DND-41 (cell line): ENCODE results near the gene ABCC10.

ENCODE experiments used
- ATAC-seq: fragments of 200-7000 bp; cut with Tn5 transposase; 3 replicates; pipeline ENCODE4 v1.9.1; 2021; ENCODE audit warnings: low read depth; ENCODE audit not compliant: insufficient read depth
- DNase-seq: peaks from one replicate; pipeline ENCODE4 v3.0.0-alpha.2; 2020
- H2AFZ ChIP-seq: 2 replicates; pipeline ENCODE4 v1.6.0; 2012; ENCODE audit warnings: low read depth, low read length
- H3K27ac ChIP-seq: 2 replicates; pipeline ENCODE4 v1.5.1; 2012; ENCODE audit warnings: low read length, inconsistent platforms
- H3K27me3 ChIP-seq: fragments of 200-600 bp; sonication (generic); 2 replicates; pipeline ENCODE4 v1.6.0; 2012; ENCODE audit warnings: low read length, mild to moderate bottlenecking, inconsistent platforms; ENCODE audit not compliant: insufficient read depth, poor library complexity
- H3K36me3 ChIP-seq: 2 replicates; pipeline ENCODE4 v1.5.1; 2012; ENCODE audit warnings: low read length, inconsistent platforms; ENCODE audit not compliant: insufficient read depth
- H3K4me1 ChIP-seq: 2 replicates; pipeline ENCODE4 v1.5.1; 2012; ENCODE audit warnings: mild to moderate bottlenecking, low read length; ENCODE audit not compliant: insufficient read depth
- H3K4me2 ChIP-seq: 2 replicates; pipeline ENCODE4 v1.6.0; 2012; ENCODE audit warnings: mild to moderate bottlenecking, moderate library complexity, low read length, inconsistent platforms; ENCODE audit not compliant: insufficient read depth
- H3K4me3 ChIP-seq, 2 experiments: fragments of 200-600 bp in 1 of 2; shearing (Covaris generic) in 1 of 2; 2 replicates each; pipeline ENCODE4 v1.5.1; 2012 to 2016; ENCODE audit warnings: inconsistent platforms in 2 of 2, low read length in 2 of 2, mild to moderate bottlenecking in 2 of 2, low read depth in 1 of 2, moderate library complexity in 1 of 2
- H3K79me2 ChIP-seq: 2 replicates; pipeline ENCODE4 v1.6.0; 2012; ENCODE audit warnings: low read length, inconsistent platforms; ENCODE audit not compliant: insufficient read depth
- H3K9ac ChIP-seq: 2 replicates; pipeline ENCODE4 v1.6.0; 2012; ENCODE audit warnings: low read depth, mild to moderate bottlenecking, inconsistent platforms, low read length, moderate library complexity
- H3K9me3 ChIP-seq: 2 replicates; pipeline ENCODE4 v1.5.1; 2012; ENCODE audit warnings: low read length, moderate library complexity, mild to moderate bottlenecking, inconsistent platforms; ENCODE audit not compliant: insufficient read depth, severe bottlenecking
- H4K20me1 ChIP-seq: 2 replicates; pipeline ENCODE4 v1.6.0; 2012; ENCODE audit warnings: low read length; ENCODE audit not compliant: insufficient read depth
- CTCF ChIP-seq: IDR thresholded peaks from 2 replicates; pipeline ENCODE4 v1.5.1; 2012; ENCODE audit warnings: borderline replicate concordance, low read length, moderate library complexity, mild to moderate bottlenecking; ENCODE audit not compliant: poor library complexity, severe bottlenecking; ENCODE audit errors: extremely low read depth
- EZH2 ChIP-seq: IDR thresholded peaks from 3 replicates; pipeline ENCODE4 v1.6.1; 2012; ENCODE audit warnings: borderline replicate concordance, low read depth, mild to moderate bottlenecking, moderate library complexity, low read length, inconsistent platforms; ENCODE audit not compliant: severe bottlenecking

ABCC10 gene

GRCh38 chr6:43451939-43452338 lies 24.6 kb downstream of the ABCC10 start:
- TF ChIP-seq CTCF, result no peak
- no peak for TF ChIP-seq EZH2
- Histone ChIP-seq H3K9me3 (no peaks in the 10 kb centered on the region), H2AFZ (no peak overlapping the region), H3K27ac (no peak overlapping the region), H3K36me3 (peaks cover 48% of the 10 kb centered on the region), H3K27me3 (peaks cover 3% of the 10 kb centered on the region), H3K9ac (no peak overlapping the region), H3K4me1 (no peaks in the 10 kb centered on the region), H3K4me2 (no peak overlapping the region), H4K20me1 (no peaks in the 10 kb centered on the region; the same call in 1 of the 2 replicates), H3K79me2 (no peaks in the 10 kb centered on the region), H3K4me3 (no peak overlapping the region)
- no peak for ATAC-seq
- DNase-seq, result no peak

GRCh38 chr6:43452896-43453295 lies 25.6 kb downstream of the ABCC10 start:
- no peak overlapping the region for H3K4me3 ChIP-seq
- TF ChIP-seq EZH2 (no peak), CTCF (no peak)
- no peak overlapping the region for H3K4me2 ChIP-seq
- H3K27ac ChIP-seq, result no peak overlapping the region
- DNase-seq (no peak), ATAC-seq (no peak)
- peaks cover 3% of the 10 kb centered on the region for H3K27me3 ChIP-seq
- H4K20me1 ChIP-seq, result no peaks in the 10 kb centered on the region; the same call in 1 of the 2 replicates
- H3K79me2 ChIP-seq, result no peaks in the 10 kb centered on the region
- H3K4me1 ChIP-seq, result no peaks in the 10 kb centered on the region
- no peak overlapping the region for H3K9ac ChIP-seq
- H3K36me3 ChIP-seq, result peaks cover 39% of the 10 kb centered on the region
- no peak overlapping the region for H2AFZ ChIP-seq
- H3K9me3 ChIP-seq, result no peaks in the 10 kb centered on the region

GRCh38 chr6:43453831-43454230 lies 26.5 kb downstream of the ABCC10 start:
- Histone ChIP-seq H4K20me1 (no peaks in the 10 kb centered on the region; the same call in 1 of the 2 replicates), H3K4me3 (no peak overlapping the region), H2AFZ (no peak overlapping the region), H3K4me1 (no peaks in the 10 kb centered on the region), H3K27me3 (peaks cover 3% of the 10 kb centered on the region), H3K36me3 (peaks cover 29% of the 10 kb centered on the region), H3K9me3 (no peaks in the 10 kb centered on the region), H3K4me2 (no peak overlapping the region), H3K27ac (no peak overlapping the region), H3K79me2 (no peaks in the 10 kb centered on the region), H3K9ac (no peak overlapping the region)
- no peak for TF ChIP-seq EZH2
- TF ChIP-seq CTCF, result no peak
- no peak for DNase-seq
- ATAC-seq, result no peak

GRCh38 chr6:43454290-43454695 lies 27.0 kb downstream of the ABCC10 start:
- TF ChIP-seq CTCF (no peak), EZH2 (no peak)
- Histone ChIP-seq H3K4me2 (no peak overlapping the region), H2AFZ (no peak overlapping the region), H3K9me3 (no peaks in the 10 kb centered on the region), H3K27me3 (peaks cover 3% of the 10 kb centered on the region), H3K9ac (no peak overlapping the region), H3K4me3 (no peak overlapping the region), H4K20me1 (no peaks in the 10 kb centered on the region; the same call in 1 of the 2 replicates), H3K79me2 (no peaks in the 10 kb centered on the region), H3K27ac (no peak overlapping the region), H3K36me3 (peaks cover 25% of the 10 kb centered on the region), H3K4me1 (no peaks in the 10 kb centered on the region)
- ATAC-seq, result no peak
- DNase-seq, result no peak
